ENCODE data around the gene RGS7.

Gene RGS7

GRCh38 chr1:241172486-241172885, 184.5 kb downstream of the RGS7 start:
- Histone ChIP-seq H3K4me1 (ENCODE audit: insufficient read depth, low read length, poor library complexity, severe bottlenecking) (no peaks in the 10 kb centered on the region), H3K9me3 (ENCODE audit: insufficient read depth, low read depth, low read length) (no peaks in the 10 kb centered on the region; the same call in 1 of the 2 replicates), H3K9ac (ENCODE audit: low read depth, low read length, poor library complexity, severe bottlenecking) (no peak overlapping the region), H3K79me2 (ENCODE audit: insufficient read depth, low read length) (no peaks in the 10 kb centered on the region), H3K36me3 (ENCODE audit: insufficient read depth, low read length) (no peaks in the 10 kb centered on the region), H3K27me3 (ENCODE audit: insufficient read depth, low read length, poor library complexity, severe bottlenecking) (no peaks in the 10 kb centered on the region), H4K20me1 (ENCODE audit: insufficient read depth, low read length, poor library complexity, severe bottlenecking) (no peaks in the 10 kb centered on the region), H3K4me2 (ENCODE audit: low read depth, low read length, poor library complexity, severe bottlenecking) (no peak overlapping the region), H3K4me3 (ENCODE audit: low read length, poor library complexity, severe bottlenecking) (no peak overlapping the region), H3K9me2 (replicated peaks; ENCODE audit: low read depth, low read length) (no peaks in the 10 kb centered on the region), H2AFZ (ENCODE audit: low read length) (no peak overlapping the region), H3F3A (ENCODE audit: low read depth) (no peaks in the 10 kb centered on the region)
- TF ChIP-seq EZH2phosphoT487 (IDR thresholded peaks at IDR 0.05; ENCODE audit: borderline replicate concordance) (no peak), CTCF (conservative IDR thresholded peaks at IDR 0.05; ENCODE audit: low read length) (no peak)

GRCh38 chr1:241171991-241172390, 185.0 kb downstream of the RGS7 start:
- TF ChIP-seq EZH2phosphoT487 (IDR thresholded peaks at IDR 0.05; ENCODE audit: borderline replicate concordance) (no peak), CTCF (conservative IDR thresholded peaks at IDR 0.05; ENCODE audit: low read length) (no peak)
- Histone ChIP-seq H3F3A (ENCODE audit: low read depth) (no peaks in the 10 kb centered on the region), H3K9ac (ENCODE audit: low read depth, low read length, poor library complexity, severe bottlenecking) (no peak overlapping the region), H4K20me1 (ENCODE audit: insufficient read depth, low read length, poor library complexity, severe bottlenecking) (no peaks in the 10 kb centered on the region), H3K4me1 (ENCODE audit: insufficient read depth, low read length, poor library complexity, severe bottlenecking) (no peaks in the 10 kb centered on the region), H3K36me3 (ENCODE audit: insufficient read depth, low read length) (no peaks in the 10 kb centered on the region), H3K27me3 (ENCODE audit: insufficient read depth, low read length, poor library complexity, severe bottlenecking) (no peaks in the 10 kb centered on the region), H2AFZ (ENCODE audit: low read length) (no peak overlapping the region), H3K9me2 (replicated peaks; ENCODE audit: low read depth, low read length) (no peaks in the 10 kb centered on the region), H3K4me2 (ENCODE audit: low read depth, low read length, poor library complexity, severe bottlenecking) (no peak overlapping the region), H3K9me3 (ENCODE audit: insufficient read depth, low read depth, low read length) (peaks cover 3% of the 10 kb centered on the region; the same call in 1 of the 2 replicates), H3K79me2 (ENCODE audit: insufficient read depth, low read length) (no peaks in the 10 kb centered on the region), H3K4me3 (ENCODE audit: low read length, poor library complexity, severe bottlenecking) (no peak overlapping the region)

GRCh38 chr1:241167121-241167630, 189.8 kb downstream of the RGS7 start:
- no peaks in the 10 kb centered on the region for H3K4me1 ChIP-seq (ENCODE audit: insufficient read depth, low read length, poor library complexity, severe bottlenecking)
- peaks cover 4% of the 10 kb centered on the region; the same call in 1 of the 2 replicates for H3K9me3 ChIP-seq (ENCODE audit: insufficient read depth, low read depth, low read length)
- no peaks in the 10 kb centered on the region for H4K20me1 ChIP-seq (ENCODE audit: insufficient read depth, low read length, poor library complexity, severe bottlenecking)
- TF ChIP-seq EZH2phosphoT487 (IDR thresholded peaks at IDR 0.05; ENCODE audit: borderline replicate concordance) (no peak), CTCF (conservative IDR thresholded peaks at IDR 0.05; ENCODE audit: low read length) (no peak)
- H3K27me3 ChIP-seq (ENCODE audit: insufficient read depth, low read length, poor library complexity, severe bottlenecking) = no peaks in the 10 kb centered on the region
- H3K9ac ChIP-seq (ENCODE audit: low read depth, low read length, poor library complexity, severe bottlenecking) = no peak overlapping the region
- no peak overlapping the region for H3K4me3 ChIP-seq (ENCODE audit: low read length, poor library complexity, severe bottlenecking)
- H3F3A ChIP-seq (ENCODE audit: low read depth) = no peaks in the 10 kb centered on the region
- H3K9me2 ChIP-seq (replicated peaks; ENCODE audit: low read depth, low read length) = no peaks in the 10 kb centered on the region
- H2AFZ ChIP-seq (ENCODE audit: low read length) = no peak overlapping the region
- H3K4me2 ChIP-seq (ENCODE audit: low read depth, low read length, poor library complexity, severe bottlenecking) = no peak overlapping the region
- no peaks in the 10 kb centered on the region for H3K36me3 ChIP-seq (ENCODE audit: insufficient read depth, low read length)
- H3K79me2 ChIP-seq (ENCODE audit: insufficient read depth, low read length) = no peaks in the 10 kb centered on the region
